ENCODE data around the gene XRCC6.

XRCC6 gene

GRCh38 chr22:41702763-41703162 is 81.7 kb downstream of the XRCC6 start:
- TF ChIP-seq FOXM1 (IDR thresholded peaks at IDR 0.05; ENCODE audit: borderline replicate concordance, low read depth) = no peak

GRCh38 chr22:41709341-41709740 is 88.2 kb downstream of the XRCC6 start:
- TF ChIP-seq CEBPB (IDR thresholded peaks at IDR 0.05) (no peak), REST (IDR thresholded peaks at IDR 0.05; ENCODE audit: low read depth) (no peak), CREB1 (IDR thresholded peaks at IDR 0.05; ENCODE audit: low read depth) (no peak), EP300 (IDR thresholded peaks at IDR 0.05; ENCODE audit: borderline replicate concordance) (no peak), EGR1 (IDR thresholded peaks at IDR 0.05) (no peak), ZBTB7A (IDR thresholded peaks at IDR 0.05; ENCODE audit: low read depth) (no peak), YY1 (IDR thresholded peaks at IDR 0.05; ENCODE audit: low read depth) (no peak), MAX (IDR thresholded peaks at IDR 0.05) (no peak), TAF1 (IDR thresholded peaks at IDR 0.05; ENCODE audit: low read depth) (no peak), USF1 (IDR thresholded peaks at IDR 0.05) (no peak), FOXM1 (IDR thresholded peaks at IDR 0.05; ENCODE audit: borderline replicate concordance, low read depth) (no peak), TCF12 (IDR thresholded peaks at IDR 0.05; ENCODE audit: low read depth) (no peak), RAD21 (IDR thresholded peaks at IDR 0.05; ENCODE audit: low read depth) (no peak), TEAD4 (IDR thresholded peaks at IDR 0.05) (no peak), NFIC (IDR thresholded peaks at IDR 0.05) (no peak)

- TF ChIP-seq MAX (IDR thresholded peaks at IDR 0.05) = no peak
- TF ChIP-seq TEAD4 (IDR thresholded peaks at IDR 0.05) = no peak
- no peak for TF ChIP-seq USF1 (IDR thresholded peaks at IDR 0.05)
- no peak for TF ChIP-seq EP300 (IDR thresholded peaks at IDR 0.05; ENCODE audit: borderline replicate concordance)
- no peak for TF ChIP-seq EGR1 (IDR thresholded peaks at IDR 0.05)
- no peak for TF ChIP-seq NFIC (IDR thresholded peaks at IDR 0.05)
- no peak for TF ChIP-seq RAD21 (IDR thresholded peaks at IDR 0.05; ENCODE audit: low read depth)
- TF ChIP-seq TCF12 (IDR thresholded peaks at IDR 0.05; ENCODE audit: low read depth) = no peak
- no peak for TF ChIP-seq CREB1 (IDR thresholded peaks at IDR 0.05; ENCODE audit: low read depth)
- TF ChIP-seq FOXM1 (IDR thresholded peaks at IDR 0.05; ENCODE audit: borderline replicate concordance, low read depth) = no peak
- no peak for TF ChIP-seq TAF1 (IDR thresholded peaks at IDR 0.05; ENCODE audit: low read depth)
- no peak for TF ChIP-seq REST (IDR thresholded peaks at IDR 0.05; ENCODE audit: low read depth)
- TF ChIP-seq CEBPB (IDR thresholded peaks at IDR 0.05) = no peak
- TF ChIP-seq YY1 (IDR thresholded peaks at IDR 0.05; ENCODE audit: low read depth) = no peak
- no peak for TF ChIP-seq ZBTB7A (IDR thresholded peaks at IDR 0.05; ENCODE audit: low read depth)
Measured at GRCh38 chr22:41713004-41713403, 91.9 kb downstream of the XRCC6 start.
